DMS114 treated with DMSO at 0.1 percent for 48 hours (cell line): ENCODE data around the gene HOXA1.
A peak's percentile ranks its signal among the peaks of the same experiment; 100 is the strongest.

Experiments used
- DNase-seq: peaks from one replicate; lab custom pipeline; 2025; ENCODE audit not compliant: unreplicated experiment; lab: John Stamatoyannopoulos, UW

HOXA1 gene

DNA sequence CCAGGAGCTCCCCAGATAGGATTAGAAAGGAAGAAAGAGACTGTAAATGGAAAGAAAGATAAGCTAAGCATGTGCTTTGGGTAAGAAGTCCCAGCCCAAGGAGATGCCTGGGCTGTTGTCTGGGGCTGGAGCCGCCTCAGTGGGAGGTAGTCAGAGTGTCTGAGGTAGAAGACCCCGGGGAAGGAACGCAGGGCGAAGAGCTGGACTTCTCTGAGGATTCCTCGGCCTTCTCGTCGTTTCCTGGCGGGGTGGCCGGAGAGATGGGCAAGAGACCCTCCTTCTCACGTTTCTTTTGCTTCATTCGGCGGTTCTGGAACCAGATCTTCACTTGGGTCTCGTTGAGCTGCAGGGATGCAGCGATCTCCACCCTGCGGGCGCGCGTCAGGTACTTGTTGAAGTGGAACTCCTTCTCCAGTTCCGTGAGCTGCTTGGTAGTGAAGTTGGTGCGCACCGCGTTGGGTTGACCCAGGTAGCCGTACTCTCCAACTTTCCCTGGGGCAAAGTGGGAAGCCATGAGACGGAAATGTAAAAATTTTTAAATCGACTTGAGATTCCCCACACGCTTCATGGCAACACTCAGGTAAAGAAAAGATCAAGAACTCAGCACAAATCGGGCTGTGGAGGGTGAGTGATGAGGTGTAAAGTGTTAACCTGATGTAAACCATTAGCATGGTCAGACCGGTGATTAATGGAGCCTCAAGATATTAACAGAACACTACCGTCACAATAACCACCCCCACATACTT is 1.3 kb downstream of the HOXA1 start:
- no peak for DNase-seq

DNA sequence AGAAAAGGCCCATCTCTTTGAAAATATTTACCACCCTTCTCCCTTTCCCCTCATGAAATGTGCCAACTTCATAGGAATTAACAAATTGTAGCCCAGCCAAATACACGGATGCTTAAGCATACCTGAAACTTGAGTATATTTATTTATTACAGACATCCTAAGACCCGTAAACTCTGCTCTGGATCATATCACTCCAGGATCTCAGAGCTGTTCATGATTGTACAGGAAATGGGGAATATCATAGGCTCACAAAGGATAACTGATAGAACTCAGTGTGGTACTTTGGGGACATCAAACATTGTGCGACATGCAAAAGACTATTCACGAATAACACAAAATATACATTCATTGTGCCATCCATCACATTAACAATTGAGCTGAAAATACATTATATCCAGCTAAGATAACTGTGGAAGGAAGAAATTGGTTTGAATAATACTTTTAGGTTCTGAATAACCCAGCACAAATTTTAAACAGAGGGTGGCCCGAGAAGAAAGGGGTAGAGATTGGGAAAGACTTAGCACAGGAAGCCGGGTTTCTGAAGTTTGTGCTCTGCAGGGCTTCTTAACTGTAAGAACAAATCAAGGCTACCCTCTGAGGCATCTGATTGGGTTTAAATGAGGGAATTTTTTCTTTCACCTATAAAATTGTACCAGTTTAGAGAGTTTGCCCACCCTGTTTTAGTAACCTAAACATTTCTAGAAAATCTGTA is 2.5 kb downstream of the HOXA1 start:
- no peak for DNase-seq

DNA sequence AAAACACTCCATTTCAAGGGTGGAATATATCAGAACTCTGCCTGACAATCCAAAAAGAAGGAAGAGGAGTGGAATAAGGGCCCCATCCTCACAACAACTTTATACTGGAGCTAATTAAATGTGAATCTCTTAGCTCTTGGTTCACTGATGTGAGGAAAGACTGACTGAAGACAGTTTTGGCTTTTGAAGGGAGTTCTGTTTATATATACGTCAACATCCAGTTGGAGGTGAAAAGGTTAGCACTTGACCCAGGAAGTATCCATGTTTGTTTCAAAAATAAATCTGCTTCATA is 3.0 kb downstream of the HOXA1 start:
- no peak for DNase-seq

DNA sequence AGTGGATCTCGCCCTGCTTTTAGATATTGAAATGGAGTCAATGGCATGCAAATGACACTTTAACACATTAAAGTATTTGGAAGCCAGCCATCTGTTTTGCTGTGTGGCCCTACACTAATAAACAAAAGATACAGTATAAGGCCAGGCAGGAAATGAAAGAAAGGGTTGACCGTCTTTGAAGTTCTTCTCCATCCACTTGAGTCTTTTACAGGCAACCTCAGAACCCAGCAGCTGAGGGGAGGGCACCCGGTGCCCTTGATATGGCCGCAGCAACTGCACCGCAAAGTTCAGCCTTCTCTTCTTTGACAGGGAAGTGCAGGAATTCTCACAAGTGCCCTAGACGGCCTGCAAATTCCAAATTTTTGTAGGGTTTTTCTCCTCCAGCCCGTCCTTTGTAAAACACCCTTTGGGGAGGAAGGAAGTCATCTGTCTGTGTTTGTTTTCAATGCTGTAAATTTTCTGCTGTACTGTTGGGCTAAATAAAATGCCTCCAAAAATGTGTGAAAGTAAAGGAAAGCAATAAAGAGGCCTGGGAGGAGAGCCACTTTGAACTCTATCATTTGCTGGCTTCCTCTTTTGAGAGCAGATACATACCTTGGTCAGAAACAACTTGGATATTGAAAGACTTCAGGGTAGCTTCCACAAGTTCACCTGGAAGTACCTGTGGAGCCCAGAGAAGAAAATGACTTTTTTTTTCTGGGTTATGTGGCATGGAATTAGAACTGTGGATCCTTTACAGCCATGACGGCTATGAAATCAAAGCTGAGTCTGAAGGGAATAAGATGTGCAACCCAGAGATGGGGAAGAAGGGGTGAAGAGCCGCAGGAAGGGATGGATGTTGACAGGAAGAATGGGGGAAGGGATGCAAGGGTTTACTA is 3.6 kb downstream of the HOXA1 start:
- DNase-seq = no peak

DNA sequence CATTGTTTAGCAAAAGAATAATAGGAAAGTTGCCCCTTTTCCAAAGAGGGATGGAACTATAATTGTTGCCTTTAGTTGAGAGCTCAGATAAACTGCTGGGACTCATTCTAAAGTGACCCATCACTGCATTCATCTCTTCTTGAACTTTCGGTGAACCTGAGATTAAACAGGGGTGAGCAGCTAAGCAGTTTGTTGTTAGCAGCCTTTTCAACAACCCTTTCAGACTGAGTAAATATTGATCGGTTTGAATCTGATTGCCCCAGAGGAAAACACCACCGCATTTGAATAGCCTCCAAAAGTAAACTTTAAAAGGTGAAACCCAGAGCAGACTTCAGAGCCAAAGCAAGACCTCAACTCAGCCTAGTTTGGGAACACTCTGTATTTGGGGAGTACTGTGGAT is 4.7 kb downstream of the HOXA1 start:
- DNase-seq = peak; percentile 71

DNA sequence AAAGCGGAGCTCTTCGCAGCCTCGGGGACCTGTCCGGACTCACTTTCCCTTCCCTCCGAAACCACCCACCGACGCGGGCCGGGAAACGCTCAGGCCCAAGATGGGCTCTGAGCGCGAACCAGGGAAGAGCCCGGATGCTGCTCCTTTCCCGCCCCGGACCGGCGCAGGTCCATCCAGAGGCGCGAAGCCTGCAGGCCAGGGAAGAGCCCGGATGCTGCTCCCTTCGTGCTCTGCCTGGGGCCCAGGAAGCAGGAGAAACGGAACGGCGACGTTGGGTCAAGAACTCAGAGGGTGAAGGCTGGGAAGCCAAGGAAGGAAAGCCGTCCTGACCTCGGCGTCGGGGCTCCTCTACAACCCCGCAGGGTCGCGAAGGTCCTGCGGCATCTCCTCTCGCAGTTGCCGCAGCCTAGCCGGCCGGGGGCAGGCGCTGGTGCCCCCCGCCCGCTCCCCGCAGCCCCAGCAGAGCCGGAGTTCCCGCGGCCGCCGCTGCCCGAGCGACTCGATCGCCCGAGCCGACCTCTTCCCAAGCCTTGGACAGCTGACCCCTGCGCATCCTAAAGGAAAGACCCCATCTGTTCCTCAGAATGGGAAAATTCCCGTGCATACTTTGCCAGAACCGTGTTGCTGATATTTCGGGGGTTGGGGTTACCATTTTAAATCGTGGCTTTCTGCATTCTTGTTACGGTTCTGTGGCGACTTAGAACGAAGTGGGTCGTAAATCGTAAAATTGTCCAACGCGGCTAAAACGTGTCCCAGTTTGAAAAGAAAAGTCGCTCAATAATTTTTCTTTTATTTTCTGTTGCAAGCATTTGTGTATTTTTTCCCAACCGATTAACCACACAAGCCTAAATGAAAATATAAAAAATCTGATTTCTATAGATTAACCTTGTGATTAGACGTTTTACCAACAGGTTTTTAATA is 7.5 kb downstream of the HOXA1 start:
- no peak for DNase-seq

DNA sequence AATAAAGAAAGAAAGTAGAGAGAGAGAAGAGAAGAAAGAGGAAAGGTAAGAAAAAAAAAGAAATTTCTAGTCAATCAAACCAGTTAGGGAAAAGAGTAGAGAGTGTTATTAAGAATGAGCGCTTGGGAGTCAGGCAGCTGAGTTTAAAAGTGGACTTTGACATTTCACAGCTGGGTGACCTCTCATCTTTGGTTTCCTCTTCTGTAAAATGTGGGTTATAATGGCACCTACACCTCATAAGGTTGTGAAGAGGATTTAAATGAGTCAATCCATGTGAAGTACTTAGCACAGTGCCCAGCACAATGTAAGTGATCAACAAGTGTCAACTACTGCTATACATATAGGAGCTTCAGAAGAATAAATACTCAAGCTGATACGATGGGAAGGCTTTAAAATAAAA is 12.2 kb downstream of the HOXA1 start:
- DNase-seq = no peak

DNA sequence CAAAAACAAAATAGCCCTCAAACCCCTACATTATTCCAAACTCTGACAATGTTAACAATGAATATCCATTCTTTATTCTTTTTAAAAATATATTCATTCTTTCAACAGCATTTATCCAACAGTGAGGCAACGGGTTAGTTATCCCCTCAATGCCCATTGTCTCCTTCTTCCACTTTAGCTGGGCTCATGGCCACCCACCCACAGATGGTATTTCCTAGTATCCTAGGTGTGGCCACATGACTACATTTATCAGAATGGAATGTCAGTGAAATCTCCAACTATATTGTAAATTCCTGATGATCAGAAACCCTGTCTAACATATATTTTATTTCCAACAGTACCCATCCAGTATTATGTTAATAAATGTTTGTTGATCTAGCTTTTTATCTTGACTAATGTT is 13.6 kb downstream of the HOXA1 start:
- DNase-seq = no peak

DNA sequence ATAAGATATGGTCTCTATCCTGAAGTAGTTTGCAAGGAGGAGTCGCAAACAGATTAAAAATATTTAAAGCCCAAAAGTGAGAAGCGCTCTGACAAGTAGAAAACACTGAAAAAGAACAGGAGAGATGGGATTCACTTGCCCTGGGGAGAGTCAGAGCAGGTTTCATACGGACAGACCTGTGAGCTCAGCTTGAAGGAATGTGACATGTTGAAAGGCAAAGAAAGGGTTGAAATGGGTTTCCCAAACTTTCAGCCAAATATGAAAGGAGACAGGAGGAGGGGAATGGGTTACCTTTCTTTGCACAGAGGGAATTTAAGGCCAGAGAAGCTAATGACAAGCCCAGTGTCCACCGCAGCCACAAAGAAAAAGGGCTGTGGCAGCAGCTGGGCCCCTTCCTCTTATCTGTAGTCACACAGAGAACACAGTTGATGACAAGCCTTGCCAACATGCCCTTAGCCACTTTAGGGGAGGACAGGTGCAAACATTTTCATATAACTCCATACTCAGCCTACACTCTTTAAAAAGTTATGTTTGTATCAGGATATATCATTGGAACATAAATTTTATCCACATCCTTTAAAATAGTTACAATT is 14.9 kb downstream of the HOXA1 start:
- DNase-seq = no peak

DNA sequence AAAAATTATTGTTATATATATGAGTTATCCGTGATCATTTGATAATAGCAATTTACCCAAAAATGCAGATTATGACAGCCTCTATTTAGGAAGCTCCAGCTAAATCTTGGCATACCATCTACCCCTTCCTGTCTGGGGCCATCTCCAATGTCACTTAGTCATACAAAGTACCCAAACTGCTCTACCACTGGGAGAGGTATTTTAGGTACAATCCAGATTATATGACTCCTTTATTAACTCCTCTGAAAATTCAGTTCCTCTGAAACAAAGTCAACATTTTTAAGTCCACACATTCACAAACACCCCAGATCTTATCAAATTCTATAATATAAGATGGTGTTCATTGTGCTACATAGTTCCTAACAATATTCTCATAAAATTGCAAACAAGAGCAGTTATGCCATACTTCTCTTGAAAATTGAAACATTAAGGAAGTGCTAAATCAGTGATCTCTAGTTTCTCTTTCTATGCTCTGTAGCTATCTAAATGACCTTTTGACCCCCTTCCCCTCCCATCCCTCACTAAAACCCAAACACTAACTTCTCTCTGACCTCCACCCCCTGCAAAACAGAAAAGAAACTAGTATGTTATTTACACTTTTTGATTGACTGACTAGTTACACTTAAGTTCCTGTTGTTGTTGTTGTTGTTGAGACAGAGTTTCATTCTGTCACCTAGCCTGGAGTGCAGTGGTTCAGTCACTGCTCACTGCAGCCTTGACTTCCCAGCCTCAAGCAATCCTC is 16.4 kb downstream of the HOXA1 start:
- no peak for DNase-seq

DNA sequence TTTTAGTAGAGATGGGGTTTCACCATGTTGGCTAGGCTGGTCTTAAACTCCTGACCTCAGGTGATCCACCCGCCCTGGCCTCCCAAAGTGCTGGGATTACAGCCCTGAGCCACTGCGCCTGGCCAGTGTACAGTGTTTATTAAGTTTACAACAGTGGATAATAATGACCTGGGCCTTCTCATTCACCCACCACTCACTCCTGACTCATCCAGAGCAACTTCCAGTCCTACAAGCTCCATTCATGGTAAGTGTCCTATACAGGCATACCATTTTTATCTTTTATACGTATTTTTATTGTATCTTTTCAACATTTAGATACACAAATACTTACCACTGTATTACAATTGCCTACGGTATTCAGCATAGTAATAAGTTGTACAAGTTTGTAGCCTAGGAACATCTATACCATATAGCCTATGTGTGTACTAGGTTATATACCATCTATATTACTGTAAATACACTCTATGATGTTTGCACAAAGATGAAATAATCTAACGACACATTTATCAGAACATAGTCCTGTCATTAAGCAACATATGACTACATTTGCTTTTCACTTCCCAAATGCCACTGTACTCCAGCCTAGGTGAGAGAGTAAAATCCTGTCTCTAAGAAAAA is 17.1 kb downstream of the HOXA1 start:
- DNase-seq = no peak

DNA sequence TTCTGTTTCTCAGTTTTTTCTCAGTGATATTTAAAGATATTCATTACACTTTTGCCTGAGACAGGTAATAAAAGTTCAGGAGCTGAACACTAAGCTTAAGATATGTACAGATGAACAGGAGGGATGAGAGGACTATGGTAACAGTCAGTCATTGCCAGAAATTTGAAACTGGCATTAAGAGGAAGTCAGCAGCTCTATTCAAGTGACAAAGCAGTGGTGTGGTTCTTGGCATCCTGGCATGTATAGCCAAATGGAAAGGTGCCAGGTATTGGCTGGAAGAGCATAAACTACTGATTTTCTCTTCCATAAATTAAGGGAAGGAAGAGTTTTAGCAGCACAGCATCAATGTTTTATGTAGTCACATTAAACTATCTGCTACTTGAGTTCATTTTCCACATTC is 22.7 kb downstream of the HOXA1 start:
- no peak for DNase-seq

DNA sequence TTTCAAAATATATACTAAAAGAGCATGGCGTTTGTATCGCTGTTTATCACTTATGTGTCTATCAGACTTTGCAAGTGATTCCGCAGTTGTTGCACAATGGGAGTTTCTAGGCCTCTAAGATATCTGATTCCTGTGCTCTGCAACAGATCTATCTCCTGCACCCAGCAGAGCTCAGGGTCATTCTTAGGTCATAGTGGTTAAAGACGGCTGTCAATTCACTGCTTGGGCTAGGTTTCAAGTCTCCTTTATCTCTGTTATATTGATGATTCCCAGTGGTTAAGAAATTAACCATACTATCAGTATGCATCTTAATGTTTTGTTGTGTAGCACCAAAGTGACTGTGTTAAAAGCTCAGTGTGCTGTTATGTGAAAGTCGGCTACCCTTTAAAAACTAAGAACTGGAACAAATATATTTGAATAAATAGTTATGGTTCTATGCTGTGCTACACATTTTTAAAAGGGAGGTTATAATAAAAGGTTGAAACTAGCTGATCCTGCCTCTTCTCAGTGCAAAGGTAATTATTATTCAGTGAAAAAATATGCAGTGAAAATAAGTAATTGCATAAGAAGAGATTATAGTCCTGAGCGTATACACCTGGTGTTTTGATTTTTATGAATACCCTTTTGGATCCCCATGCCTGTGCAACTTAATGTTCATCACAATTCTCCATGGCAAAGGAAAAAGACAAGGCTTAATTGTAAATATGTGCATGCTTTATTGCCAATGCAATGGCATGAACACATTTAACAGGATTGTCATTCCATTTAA is 24.0 kb downstream of the HOXA1 start:
- DNase-seq = no peak

DNA sequence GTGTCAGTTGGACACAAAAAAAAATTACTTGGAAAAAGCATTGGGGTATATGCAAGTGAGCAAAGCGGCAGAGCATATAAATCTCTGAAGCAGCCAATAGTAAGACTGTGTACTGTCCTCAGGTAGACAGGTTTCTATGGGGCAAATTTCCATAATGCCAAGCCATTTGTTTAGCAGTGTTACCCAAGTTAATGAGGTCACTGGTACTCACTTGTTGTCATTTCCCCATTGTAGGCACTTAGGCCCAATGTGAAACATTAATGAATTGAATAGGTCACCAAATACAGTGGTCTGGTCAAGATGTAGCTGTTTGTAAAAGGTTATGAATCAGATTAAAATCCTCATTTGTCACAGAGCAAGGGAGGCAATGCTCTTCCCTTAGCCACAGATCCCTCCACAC is 27.5 kb downstream of the HOXA1 start:
- DNase-seq = no peak

DNA sequence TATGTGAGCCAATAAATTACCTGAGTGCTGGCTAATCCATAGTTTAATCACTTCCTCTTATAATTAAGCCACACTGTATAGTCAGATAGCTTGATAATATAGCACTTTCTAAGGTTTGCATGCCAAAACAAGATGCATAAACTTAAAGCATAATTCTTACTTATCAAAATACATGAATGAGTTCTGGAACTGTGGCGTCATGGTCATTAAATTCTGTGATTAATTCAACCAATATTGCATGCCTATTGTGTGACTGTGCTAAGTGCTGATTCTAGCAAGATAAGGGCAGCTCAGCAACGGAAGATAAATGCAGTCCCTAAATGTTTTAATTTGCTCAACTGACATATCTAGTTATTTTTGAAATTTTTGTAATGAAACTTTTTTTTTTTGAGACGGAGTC is 29.7 kb downstream of the HOXA1 start:
- no peak for DNase-seq

DNA sequence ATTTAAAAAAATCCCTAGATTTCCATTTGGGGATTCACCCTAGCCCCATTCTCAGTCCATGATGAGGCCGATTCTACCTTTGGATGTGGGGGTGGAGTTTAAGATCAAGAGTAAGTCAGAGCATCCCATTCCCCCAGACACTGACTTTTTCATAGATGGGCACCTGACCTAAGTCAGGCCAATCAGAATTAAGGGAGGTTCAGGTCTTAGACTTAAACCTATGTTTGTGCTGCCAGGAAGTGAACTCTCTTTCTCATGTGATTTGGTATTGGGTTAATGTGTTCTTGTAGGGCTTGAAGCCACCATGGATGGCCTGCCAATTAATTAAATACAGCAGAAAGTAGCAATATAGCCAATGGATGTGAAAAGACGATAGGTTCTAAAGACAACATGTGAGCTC is 30.1 kb downstream of the HOXA1 start:
- DNase-seq = no peak

DNA sequence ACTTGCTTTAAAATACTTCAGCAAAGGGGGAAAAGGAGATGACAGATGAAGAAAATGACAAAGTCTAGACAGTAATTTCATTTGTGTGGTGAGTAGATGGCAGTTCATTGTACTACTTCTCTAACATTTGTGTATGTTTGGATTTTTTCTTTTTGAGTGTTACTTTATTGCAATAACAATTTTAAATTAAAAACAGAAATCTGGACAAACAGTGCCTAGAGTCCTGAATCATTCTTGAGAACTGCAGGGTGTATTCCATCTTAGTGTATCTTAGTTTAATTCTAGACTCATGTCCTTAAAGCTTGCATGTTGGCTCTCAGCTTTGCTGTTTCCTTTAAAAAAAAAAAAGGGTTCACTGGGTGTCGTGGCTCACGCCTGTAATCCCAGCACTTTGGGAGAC is 31.1 kb downstream of the HOXA1 start:
- no peak for DNase-seq

DNA sequence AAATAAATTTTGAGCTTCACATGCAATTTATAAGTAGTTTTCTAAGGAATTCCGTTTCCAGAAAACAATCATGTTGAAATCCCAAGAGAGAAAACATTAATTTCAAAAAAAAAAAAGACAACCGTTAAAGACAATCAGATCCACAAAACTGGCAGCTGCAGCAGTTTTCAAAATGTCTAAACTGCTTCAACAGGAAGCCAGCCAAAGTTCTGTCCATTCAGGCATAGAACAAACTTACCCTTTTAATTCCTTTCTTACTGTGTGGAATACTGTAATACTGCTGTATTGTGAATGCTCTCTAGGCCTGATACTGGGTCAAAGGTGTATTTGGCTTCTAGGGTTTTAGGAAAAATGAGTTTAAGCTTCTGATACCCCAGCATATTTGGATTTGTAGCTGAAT is 31.6 kb downstream of the HOXA1 start:
- DNase-seq = no peak

DNA sequence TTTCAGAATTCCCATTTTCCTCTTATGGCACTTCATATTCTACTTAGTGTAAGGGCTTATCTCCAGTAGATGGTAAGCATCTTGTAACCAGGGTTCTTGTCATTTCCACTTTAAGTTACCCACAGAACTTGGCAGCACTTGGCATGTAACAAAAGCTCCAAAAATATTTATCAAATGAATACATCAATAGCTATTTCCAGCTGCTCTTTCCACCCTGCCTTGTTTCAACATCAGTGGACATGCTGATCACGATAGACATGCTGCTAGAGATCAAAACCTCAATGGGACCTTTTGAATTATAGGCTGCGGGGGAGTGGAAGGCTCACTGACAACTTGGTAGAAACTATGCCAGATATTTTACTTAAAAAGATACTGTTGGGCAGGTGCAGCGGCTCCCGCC is 32.9 kb downstream of the HOXA1 start:
- no peak for DNase-seq
